HCT116 (cell line): ENCODE results near the gene ZSWIM8.
A peak's percentile ranks its signal among the peaks of the same experiment; 100 is the strongest.

Experiments used
- CEBPB ChIP-seq: IDR thresholded peaks from 2 replicates; pipeline ENCODE4 v1.6.1; 2012; ENCODE audit warnings: low read depth
- POLR2A ChIP-seq: IDR thresholded peaks from 2 replicates; pipeline ENCODE4 v1.7.0; 2011; ENCODE audit warnings: borderline replicate concordance; ENCODE audit not compliant: insufficient read depth, insufficient read length; ENCODE audit errors: extremely low read depth
- POLR2AphosphoS5 ChIP-seq: IDR thresholded peaks from 2 replicates; pipeline ENCODE4 v1.6.1; 2011; ENCODE audit warnings: mild to moderate bottlenecking, low read depth, low read length, moderate library complexity
- TF ChIP-seq, protein P1 (sequence below): IDR thresholded peaks from 2 replicates; pipeline ENCODE4 v1.6.1; 2012
- TF ChIP-seq, protein P2 (sequence below), 3 experiments: fragments of 200-600 bp in 1 of 3; sonication (generic) in 1 of 3; IDR thresholded peaks in 2 of 3; conservative IDR thresholded peaks in 1 of 3; 2 replicates each; pipeline ENCODE4 v1.5.1; 2012 to 2017; ENCODE audit warnings: low read depth in 2 of 3, low read length in 2 of 3, antibody characterized with exemption in 1 of 3, borderline replicate concordance in 1 of 3, control low read depth in 1 of 3, mild to moderate bottlenecking in 1 of 3, mixed read lengths in 1 of 3, mixed run types in 1 of 3, moderate library complexity in 1 of 3; ENCODE audit not compliant: insufficient read depth in 1 of 3

DNA sequence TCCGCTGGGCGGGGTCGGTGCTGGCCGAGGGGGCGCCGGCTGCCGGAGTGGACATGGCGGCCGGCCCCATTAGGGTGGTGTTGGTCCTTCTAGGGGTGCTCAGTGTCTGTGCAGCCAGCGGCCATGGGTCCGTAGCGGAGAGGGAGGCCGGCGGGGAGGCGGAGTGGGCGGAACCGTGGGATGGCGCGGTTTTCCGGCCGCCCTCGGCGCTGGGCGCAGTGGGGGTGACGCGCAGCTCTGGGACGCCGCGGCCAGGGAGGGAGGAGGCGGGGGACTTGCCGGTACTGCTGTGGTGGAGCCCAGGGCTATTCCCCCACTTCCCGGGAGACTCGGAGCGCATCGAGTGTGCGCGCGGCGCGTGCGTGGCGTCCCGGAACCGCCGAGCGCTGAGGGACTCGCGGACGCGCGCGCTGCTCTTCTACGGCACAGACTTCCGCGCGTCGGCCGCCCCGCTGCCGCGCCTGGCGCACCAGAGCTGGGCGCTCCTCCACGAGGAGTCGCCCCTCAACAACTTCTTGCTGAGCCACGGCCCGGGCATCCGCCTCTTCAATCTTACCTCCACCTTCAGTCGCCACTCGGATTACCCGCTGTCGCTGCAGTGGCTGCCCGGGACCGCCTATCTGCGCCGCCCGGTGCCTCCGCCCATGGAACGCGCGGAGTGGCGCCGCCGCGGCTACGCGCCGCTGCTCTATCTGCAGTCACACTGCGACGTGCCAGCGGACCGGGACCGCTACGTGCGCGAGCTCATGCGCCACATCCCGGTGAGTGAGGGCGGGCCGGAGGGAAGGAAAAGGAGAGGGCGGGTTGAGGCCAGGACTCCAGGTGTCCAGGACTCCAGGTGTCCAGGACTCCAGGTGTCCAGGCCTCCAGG, 12.9 kb upstream of the ZSWIM8 start:
- TF ChIP-seq, protein P1, sequence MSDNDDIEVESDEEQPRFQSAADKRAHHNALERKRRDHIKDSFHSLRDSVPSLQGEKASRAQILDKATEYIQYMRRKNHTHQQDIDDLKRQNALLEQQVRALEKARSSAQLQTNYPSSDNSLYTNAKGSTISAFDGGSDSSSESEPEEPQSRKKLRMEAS: peak; percentile 84
- TF ChIP-seq POLR2AphosphoS5 (peak; percentile 88), CEBPB (no peak), POLR2A (peak; percentile 49)
- TF ChIP-seq, protein P2, sequence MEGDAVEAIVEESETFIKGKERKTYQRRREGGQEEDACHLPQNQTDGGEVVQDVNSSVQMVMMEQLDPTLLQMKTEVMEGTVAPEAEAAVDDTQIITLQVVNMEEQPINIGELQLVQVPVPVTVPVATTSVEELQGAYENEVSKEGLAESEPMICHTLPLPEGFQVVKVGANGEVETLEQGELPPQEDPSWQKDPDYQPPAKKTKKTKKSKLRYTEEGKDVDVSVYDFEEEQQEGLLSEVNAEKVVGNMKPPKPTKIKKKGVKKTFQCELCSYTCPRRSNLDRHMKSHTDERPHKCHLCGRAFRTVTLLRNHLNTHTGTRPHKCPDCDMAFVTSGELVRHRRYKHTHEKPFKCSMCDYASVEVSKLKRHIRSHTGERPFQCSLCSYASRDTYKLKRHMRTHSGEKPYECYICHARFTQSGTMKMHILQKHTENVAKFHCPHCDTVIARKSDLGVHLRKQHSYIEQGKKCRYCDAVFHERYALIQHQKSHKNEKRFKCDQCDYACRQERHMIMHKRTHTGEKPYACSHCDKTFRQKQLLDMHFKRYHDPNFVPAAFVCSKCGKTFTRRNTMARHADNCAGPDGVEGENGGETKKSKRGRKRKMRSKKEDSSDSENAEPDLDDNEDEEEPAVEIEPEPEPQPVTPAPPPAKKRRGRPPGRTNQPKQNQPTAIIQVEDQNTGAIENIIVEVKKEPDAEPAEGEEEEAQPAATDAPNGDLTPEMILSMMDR (IDR thresholded peaks at IDR 0.05 in 2 of 3, conservative IDR thresholded peaks at IDR 0.05 in 1 of 3; ENCODE audit: borderline replicate concordance in 1 of 3, insufficient read depth in 1 of 3, low read depth in 2 of 3, low read length in 2 of 3): no peak; a peak in 1 of 6 replicates
